Panc1 (cell line): ENCODE results near the gene PHF1. TPM values are rescaled to one million over a fixed set of nuclear protein-coding genes. Genes with fewer than 3 reads are reported as not detected.

Source experiments
- ATAC-seq: fragments of 200-7000 bp; cut with Tn5 transposase; 2 replicates; pipeline ENCODE4 v1.9.1; 2020; ENCODE audit warnings: mild to moderate bottlenecking, moderate library complexity
- BruUV-seq: library from RNA; stranded (reverse); fragments of 400-500 nt; replicated peaks from 2 replicates; lab custom pipeline; 2021; lab: Mats Ljungman, UMichigan
- CTCF ChIA-PET: fragments of 300-600 bp; sonication (Branson Sonifier 250); formaldehyde crosslinking; loops from one replicate; lab custom pipeline; 2022; ENCODE audit warnings: antibody characterized with exemption; lab: Charles Lee
- POLR2A ChIA-PET: fragments of 300-600 bp; sonication (Branson Sonifier 250); formaldehyde crosslinking; loops from one replicate; lab custom pipeline; 2022; ENCODE audit warnings: antibody characterized with exemption; lab: Charles Lee
- DNase-seq: peaks from one replicate; pipeline ENCODE4 v3.0.0-alpha.2; 2010; ENCODE audit warnings: low read depth, low spot score
- H3K27ac ChIP-seq: 2 replicates; pipeline ENCODE4 v1.5.1; 2011; ENCODE audit warnings: mild to moderate bottlenecking, low read length, inconsistent platforms
- H3K27me3 ChIP-seq: fragments of 200-500 bp; sonication (Bioruptor generic); 2 replicates; pipeline ENCODE4 v1.6.0; 2014; ENCODE audit warnings: low read length, inconsistent platforms; ENCODE audit not compliant: control insufficient read depth, insufficient read depth
- H3K36me3 ChIP-seq: fragments of 200-500 bp; sonication (Bioruptor generic); 2 replicates; pipeline ENCODE4 v1.5.1; 2014; ENCODE audit warnings: inconsistent platforms, mild to moderate bottlenecking, low read length, moderate library complexity; ENCODE audit not compliant: control insufficient read depth, insufficient read depth
- H3K4me1 ChIP-seq: 2 replicates; pipeline ENCODE4 v1.5.1; 2011; ENCODE audit warnings: inconsistent platforms, mild to moderate bottlenecking, low read length, moderate library complexity; ENCODE audit not compliant: control insufficient read depth, insufficient read depth
- H3K4me3 ChIP-seq, 2 experiments: 2 replicates each; pipeline ENCODE4 v1.5.1; 2011 to 2012; ENCODE audit warnings: low read depth in 2 of 2, low read length in 2 of 2, mild to moderate bottlenecking in 2 of 2, inconsistent platforms in 1 of 2, moderate library complexity in 1 of 2
- H3K9me3 ChIP-seq: fragments of 200-500 bp; sonication (Bioruptor generic); 2 replicates; pipeline ENCODE4 v1.5.1; 2014; ENCODE audit warnings: low read depth, mild to moderate bottlenecking, inconsistent platforms, low read length, moderate library complexity; ENCODE audit not compliant: control insufficient read depth, insufficient read depth
- CTCF ChIP-seq: fragments of 450-650 bp; IDR thresholded peaks from 2 replicates; pipeline ENCODE4 v1.5.1; 2017; ENCODE audit warnings: mild to moderate bottlenecking
- POLR2AphosphoS5 ChIP-seq: IDR thresholded peaks from 2 replicates; pipeline ENCODE4 v1.6.1; 2012; ENCODE audit warnings: mild to moderate bottlenecking, low read depth, low read length, moderate library complexity
- REST ChIP-seq, 2 experiments: IDR thresholded peaks; 2 replicates each; pipeline ENCODE4 v1.6.1; 2011 to 2012; ENCODE audit warnings: low read depth in 2 of 2, control low read depth in 1 of 2, low read length in 1 of 2, mild to moderate bottlenecking in 1 of 2, moderate library complexity in 1 of 2; ENCODE audit not compliant: insufficient read depth in 1 of 2
- SIN3A ChIP-seq: IDR thresholded peaks from 2 replicates; pipeline ENCODE4 v1.6.1; 2012; ENCODE audit warnings: low read depth, mild to moderate bottlenecking, low read length, moderate library complexity, borderline replicate concordance; ENCODE audit not compliant: insufficient read depth
- TCF7L2 ChIP-seq: IDR thresholded peaks from 2 replicates; pipeline ENCODE4 v1.6.1; 2011; ENCODE audit warnings: mild to moderate bottlenecking, low read depth, low read length, inconsistent platforms
- in situ Hi-C: cut with HindIII; loops from 2 replicates; pipeline ENCODE4 v1.10.0; 2016; ENCODE audit warnings: low sequenced_read_pairs, low pct_unique_long_range_greater_than_20kb
- intact Hi-C: fragments of 100-400 bp; cut with micrococcal nuclease; formaldehyde crosslinking; loops from one replicate; pipeline ENCODE4 v1.10.0; 2022; ENCODE audit not compliant: unreplicated experiment
- total RNA-seq: library from RNA; stranded (reverse); gene quantifications from one replicate; pipeline ENCODE4 v1.2.1, GENCODE V29; 2021; ENCODE audit not compliant: unreplicated experiment

PHF1 gene
- total RNA-seq, 1 experiment from 2014 or later = 51.6 TPM

GRCh38 chr6:33418690-33419291 lies 8.0 kb downstream of the PHF1 start:
- Histone ChIP-seq H3K4me1 (peaks cover 45% of the 10 kb centered on the region), H3K27ac (peak overlapping the region; percentile 99), H3K4me3 (peak overlapping the region; percentile 59 to 86), H3K27me3 (no peaks in the 10 kb centered on the region), H3K36me3 (peaks cover 2% of the 10 kb centered on the region), H3K9me3 (no peaks in the 10 kb centered on the region)
- no peak for DNase-seq
- POLR2A ChIA-PET = interaction anchor here (0.6 kb wide), 1 partner anchor 101 kb away, joined by 3 read pairs; the partner anchor contains the start of gene ZBTB22
- BruUV-seq = TSS peak; percentile 67
- CTCF ChIA-PET = interaction anchor here (1.0 kb wide), 1 partner anchor 8 kb away, joined by 11 read pairs; no protein-coding TSS in a partner anchor
- intact Hi-C loops (no loop called here), in situ Hi-C loops (no loop called here)
- TF ChIP-seq CTCF (peak; percentile 17), REST (IDR thresholded peaks at IDR 0.05; ENCODE audit: insufficient read depth in 1 of 2, low read depth in 2 of 2, low read length in 1 of 2) (no peak)
- ATAC-seq = no peak

GRCh38 chr6:33419580-33420490 lies 9.0 kb downstream of the PHF1 start, which contains the start of gene SYNGAP1:
Gene SYNGAP1, plus strand, starts transcription at chr6:33420065. Its CDS starts 200 bp downstream, at chr6:33420265.
- DNase-seq (no peak), ATAC-seq (no peak)
- Histone ChIP-seq H3K4me1 (peaks cover 38% of the 10 kb centered on the region), H3K27ac (peak within 1 kb of the TSS; percentile 99), H3K4me3 (peak within 1 kb of the TSS; percentile 22 to 65), H3K9me3 (no peaks in the 10 kb centered on the region), H3K27me3 (no peaks in the 10 kb centered on the region), H3K36me3 (no peaks in the 10 kb centered on the region; the same call in none of the 2 replicates)
- no TSS peak for BruUV-seq
- intact Hi-C loops (no loop called here), in situ Hi-C loops (no loop called here)
- CTCF ChIA-PET = no interaction called here
- POLR2A ChIA-PET = interaction anchor here (0.6 kb wide), 1 partner anchor 102 kb away, joined by 3 read pairs; the partner anchor contains the start of gene ZBTB22
- TF ChIP-seq SIN3A = no peak
- no peak for TF ChIP-seq POLR2AphosphoS5
- no peak for TF ChIP-seq CTCF
- TF ChIP-seq TCF7L2 = no peak
- no peak for TF ChIP-seq REST (IDR thresholded peaks at IDR 0.05; ENCODE audit: insufficient read depth in 1 of 2, low read depth in 2 of 2, low read length in 1 of 2)
